C1 segment of cervical spinal cord (tissue), 14 donors: ENCODE data around the gene PTPN2.
A peak's percentile ranks its signal among the peaks of the same experiment; 100 is the strongest.

Experiments used
- DNase-seq, 14 donors: peaks; one replicate each; lab custom pipeline; 2025; lab: John Stamatoyannopoulos, UW

Gene PTPN2

DNA sequence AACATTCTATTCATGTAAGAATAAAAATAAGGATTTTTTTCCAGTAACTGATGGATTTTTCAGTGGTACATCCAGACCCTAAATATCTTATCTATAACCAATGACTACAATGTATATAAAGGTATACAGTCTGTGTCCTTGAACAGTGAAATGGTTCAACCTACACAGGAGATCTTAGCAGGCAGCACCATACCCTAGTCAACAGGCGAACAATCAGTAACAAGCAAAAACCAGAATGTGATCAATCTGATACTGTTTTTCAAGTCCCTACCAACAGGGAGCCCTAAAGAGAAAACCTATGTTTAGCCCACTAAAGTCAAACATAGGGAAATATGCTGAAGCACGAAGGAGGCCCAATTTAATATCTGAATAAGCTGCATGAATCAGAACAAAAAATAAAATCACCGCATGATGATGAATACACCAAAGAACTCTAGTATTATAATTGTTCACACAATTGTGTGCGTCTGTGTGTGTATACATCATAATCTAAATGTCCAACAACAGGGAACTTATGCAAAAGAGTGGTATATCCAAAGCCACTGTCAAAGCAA is 26.0 kb downstream of the PTPN2 start:
- DNase-seq = no peak

DNA sequence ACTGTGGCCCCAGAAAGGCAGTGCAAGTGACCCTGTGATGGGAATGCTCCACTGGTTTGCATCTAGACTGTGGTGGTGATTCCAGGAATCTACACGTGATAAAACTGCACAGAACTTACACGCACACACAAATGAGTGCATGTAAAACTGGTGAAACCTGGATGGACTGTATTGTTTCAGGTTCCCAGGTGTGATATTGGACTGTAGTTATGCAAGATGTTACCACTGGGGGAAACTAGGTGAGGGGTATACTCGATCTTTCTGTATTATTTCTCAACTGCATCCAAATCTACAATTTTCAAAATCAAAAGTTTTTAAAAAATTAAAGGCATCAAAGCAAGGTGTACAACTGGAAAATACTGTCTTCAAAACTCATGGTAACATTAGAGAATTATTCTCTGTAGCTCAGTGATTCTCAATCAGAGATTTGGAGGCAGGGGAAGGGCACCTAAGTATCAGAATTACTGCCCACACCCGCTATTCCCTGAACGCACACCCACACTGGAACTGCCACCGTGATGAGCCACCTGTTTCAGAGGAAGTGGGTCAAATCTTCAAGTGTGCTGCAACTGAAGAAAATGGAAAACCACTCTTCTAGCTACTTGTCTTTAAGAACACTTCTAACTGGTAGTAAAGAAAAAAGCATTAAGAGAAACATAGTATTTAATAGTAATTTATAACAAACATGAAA is 26.7 kb downstream of the PTPN2 start:
- DNase-seq = no peak

DNA sequence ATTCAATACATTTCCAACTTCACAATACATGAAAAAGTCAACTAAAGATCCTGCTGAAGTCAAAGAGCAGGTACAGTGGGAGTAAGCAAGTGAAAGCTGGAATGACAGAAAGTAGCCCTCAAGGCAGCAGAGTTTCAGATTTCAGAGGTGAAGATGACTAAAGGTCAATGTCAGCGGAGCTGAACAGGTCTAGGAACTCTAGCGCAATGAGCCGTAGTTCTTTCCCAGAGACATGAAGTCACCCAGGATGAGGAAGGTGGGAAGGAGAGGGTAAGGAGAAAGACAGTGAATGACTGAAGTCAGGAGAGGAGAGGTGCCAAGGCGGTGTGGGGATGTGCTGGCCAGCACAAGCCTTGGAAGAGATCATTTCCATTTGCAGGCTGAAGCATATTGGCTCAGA is 28.1 kb downstream of the PTPN2 start:
- DNase-seq = no peak

DNA sequence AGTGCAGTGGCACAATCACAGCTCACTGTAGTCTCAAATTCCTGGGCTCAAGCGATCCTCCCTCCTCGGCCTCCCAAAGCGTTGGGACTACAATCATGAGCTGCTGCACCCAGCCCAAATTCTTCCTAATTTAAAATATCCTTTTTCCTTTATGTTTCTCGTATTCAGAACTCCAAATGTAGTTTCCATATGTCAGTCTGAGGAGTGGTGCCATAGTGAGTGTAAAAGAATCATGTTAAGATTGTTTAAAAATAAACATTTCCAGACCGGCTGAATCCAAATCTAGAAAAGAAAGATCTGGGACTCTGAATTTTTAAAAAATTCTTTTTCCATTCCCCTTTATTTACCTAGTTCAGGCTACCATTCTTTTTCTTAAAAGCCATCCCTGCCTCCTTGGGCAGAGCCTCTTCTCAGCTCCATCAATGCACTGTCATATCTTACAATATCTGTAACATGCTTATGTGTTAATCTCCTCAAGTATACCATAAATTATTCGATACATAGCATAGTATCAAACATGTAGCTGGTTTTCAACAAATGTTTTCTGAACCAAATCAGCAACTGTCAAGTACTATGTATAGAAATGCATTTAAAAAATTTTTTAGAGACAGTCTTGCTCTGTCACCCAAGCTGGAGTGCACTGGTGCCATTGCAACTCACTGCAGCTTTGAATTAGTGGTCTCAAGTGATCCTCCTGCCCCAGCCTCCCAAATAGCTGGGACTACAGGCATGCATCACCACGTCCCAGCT is 31.3 kb downstream of the PTPN2 start:
- DNase-seq = no peak

GRCh38 chr18:12851716-12852115 is 32.3 kb downstream of the PTPN2 start:
- DNase-seq = no peak

DNA sequence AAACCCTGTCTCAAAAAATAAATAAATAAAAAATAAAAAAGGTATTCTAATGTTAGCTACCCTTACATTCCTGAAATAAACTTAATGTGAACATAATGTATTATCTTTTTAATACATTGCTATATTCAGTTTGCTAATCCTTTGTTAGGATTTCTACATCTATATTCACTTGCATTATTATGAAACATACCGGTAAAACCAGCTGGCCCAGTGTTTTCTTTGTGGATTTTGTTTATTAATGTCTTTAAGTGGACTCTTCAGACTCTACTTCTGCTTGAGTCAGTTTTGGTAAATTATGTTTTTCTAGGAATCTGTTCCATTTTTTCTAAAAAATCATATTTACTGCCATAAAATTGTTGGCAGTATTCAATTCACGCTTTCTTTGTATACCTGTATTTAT is 34.5 kb downstream of the PTPN2 start:
- DNase-seq = no peak

GRCh38 chr18:12848405-12848804 is 35.6 kb downstream of the PTPN2 start:
- no peak for DNase-seq

GRCh38 chr18:12844391-12844790 is 39.6 kb downstream of the PTPN2 start:
- no peak for DNase-seq

DNA sequence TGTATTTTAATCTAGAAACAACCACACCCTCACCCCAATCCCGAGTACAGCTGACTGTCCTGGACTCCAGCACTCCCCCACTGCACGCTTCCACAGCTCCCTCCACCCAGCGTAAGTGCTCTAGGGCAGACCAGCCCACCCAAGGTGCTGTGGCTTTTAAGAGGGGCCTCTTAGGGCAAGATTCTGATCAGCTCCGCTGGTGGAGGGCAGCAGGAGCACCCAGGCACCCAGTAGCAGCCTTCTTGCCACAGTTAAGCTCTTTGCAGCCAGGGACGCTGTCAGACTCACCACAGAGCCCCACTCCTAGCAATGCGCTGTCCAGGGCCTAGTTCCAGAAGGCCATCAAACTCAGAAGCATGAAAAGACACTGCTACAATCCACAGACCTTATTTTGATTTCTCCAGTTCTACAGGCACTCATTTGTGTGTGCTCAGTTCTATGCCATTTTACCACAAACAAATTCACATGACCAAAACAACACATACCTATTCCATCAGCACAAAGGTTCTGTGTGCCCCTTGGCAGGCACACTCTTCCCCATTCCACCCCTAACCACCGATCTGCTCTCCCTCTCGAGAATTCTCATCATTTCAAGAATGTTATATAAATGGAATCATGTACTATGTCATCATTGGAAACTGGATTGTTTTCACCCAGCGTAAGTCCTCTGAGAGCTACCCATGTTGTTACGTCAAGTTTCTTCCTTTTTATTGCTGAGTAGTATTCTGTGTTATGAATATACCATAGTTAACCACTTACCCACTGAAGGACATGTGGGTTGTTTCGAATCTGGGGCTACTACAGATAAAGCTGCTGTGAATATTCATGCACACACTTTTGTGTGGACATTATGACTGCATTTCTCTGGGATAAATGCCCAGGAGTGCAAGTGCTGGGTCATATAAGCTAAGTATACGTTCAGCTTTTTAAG is 40.4 kb downstream of the PTPN2 start:
- no peak for DNase-seq

DNA sequence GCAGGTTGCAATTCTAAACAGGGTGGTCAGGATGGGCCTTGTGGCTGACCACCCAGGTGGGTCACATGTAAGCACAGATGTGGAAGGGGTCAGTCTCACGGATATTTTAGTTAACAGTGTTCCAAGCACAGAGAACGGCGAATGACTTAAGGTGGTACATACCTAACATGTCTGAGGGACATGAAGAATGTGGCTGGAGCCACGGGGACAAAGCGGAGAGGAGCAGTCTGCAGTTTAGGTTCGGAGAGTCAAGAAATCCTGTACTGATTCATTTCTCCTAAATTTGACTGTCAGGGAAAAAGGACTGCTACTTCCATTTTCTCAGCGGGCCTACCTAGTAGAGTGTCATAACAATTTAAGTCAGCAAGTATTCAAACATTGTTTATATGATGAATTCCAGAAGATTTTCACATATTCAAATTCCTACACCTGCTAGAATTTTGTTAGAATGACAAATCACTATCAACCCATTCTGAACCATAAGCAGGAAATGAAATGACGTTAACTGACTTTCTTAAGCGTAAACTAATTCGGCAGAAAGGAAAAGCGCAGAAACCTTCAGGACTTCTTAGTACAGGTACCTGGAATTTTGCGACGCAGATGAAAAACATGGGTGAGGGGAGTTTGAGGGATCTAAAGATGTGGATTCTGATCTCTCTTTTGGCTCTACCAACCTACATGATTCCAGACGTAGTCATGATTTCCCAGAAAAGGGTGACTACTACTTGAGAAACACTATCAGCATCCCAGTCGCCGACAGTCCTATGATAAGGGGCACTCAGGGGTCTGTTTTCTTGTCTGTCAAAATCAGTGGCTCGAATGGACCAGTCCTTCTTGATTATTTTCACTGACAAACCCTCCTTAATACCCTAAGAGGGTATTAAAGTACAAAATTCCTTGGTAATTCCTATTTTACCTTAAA is 41.3 kb downstream of the PTPN2 start:
- no peak for DNase-seq

- DNase-seq = no peak
Observed at GRCh38 chr18:12841070-12841469, 43.0 kb downstream of the PTPN2 start.

DNA sequence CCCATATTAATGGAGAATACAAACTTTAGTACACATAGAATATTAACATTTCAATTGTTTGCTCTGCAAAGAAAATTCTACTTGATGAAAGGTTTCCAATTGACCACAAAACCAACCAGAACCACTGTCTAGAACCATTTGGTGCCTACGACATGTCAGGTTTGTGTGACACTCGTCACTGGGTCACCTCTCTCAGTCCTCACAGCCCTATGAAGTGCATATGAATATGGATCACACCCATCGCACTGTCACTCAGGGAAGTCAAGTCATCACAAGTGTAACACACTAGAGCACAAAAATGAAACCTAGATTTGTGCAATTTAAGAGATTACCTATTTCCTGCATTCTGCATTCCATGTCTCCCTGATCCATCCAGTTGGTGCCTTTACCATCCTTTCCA is 43.7 kb downstream of the PTPN2 start:
- DNase-seq = no peak

GRCh38 chr18:12839526-12840196 is 44.4 kb downstream of the PTPN2 start:
- DNase-seq = no peak

DNA sequence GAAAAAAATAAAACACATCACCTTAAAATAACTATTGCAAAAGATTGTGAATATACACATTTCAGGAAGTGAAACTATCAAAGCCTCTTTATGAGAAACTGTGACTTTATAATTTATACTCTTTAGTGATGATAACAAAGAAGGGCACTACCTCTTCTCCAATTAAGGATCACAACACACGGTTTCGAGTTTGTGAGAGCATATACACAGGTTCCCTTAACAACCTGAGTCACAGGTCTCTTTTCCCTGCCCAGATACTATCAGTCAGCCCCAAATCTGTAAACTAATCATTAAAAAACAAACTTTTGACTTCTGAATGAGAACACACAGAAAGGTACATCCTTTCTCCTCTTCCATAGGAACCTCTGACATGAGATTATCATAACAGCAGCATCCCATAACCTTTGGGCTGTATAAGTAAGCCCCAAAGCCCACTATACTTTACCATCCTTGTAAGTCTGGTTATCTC is 44.9 kb downstream of the PTPN2 start:
- no peak for DNase-seq

- DNase-seq = peak in 2 of 14 donors; percentile 1 to 12
Observed at GRCh38 chr18:12838178-12838634, 45.8 kb downstream of the PTPN2 start.

DNA sequence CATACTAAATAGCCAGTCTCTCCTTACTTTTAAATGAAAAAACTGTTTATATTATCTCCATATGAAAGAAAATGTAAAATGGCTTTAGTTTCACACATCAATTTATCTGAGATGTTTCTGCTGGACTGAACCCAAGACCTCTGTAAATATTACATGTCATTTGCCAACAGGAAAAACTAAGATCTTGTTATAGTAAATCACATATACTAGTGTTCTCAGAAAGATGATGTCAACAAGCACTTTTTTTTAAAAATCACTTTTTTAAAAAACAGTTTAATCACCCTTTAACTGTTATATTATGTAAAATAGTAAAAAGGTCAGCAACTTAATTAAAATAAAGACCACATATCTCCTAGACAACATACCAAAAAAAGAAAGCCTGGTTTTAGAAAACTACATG is 46.3 kb downstream of the PTPN2 start:
- DNase-seq = no peak

DNA sequence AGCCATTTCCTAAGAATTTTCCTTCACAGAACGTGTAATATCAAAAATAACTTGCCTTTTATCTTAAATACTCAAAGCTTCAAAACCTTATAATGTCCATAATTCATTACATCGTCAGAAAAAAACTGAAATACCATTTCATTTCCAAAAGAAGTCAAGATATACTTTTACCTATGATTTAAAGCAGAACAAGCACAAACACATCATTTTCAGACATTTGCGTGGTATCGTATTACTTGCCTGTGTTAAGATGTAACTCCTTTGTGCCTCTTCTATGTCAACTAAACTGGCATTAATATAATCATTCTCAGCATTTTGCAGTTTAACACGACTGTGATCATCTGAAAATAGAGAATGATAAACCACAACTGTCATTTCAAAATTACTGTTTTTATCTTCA is 47.5 kb downstream of the PTPN2 start:
- DNase-seq = no peak

DNA sequence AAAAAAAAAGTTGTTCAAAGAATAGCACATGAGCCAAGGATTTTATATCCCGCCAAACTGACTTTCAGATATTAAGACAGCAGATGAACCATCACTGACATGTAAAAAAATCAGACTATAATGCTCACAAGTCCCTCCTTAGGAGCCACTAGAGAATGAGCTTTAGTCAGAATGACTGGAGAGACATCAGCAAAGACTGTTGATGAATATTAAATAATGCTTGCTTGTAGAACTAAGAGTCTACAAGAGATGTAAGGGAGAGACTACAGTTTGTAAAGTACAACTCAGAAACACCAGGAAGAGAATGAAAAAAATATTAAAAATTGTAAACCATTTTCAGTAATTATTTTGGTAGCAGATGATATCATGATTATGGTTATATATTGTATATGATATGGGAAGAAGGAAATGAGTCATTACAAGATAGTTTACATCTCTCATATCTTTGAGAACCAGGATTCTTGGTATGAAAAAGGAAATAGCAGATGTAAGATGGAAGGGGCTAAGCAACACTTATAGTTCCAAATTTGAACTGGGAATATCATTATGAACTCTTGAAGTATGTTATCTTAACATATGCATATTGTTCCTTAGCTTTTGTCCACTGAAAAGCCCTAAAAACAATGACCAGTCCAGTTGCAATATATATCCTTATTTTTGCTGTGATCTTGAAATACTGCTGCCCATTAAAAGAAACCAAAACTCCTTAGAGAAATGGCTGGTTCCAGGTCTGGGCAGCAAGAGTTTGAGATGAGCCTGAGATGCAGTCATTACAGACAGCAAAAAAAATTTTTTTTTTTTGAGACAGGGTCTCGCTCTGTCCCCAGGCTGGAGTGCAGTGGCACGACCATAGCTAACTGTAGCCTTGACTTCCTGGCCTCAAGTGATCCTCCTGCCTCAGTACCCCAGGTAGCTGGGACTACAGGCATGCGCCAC is 55.7 kb downstream of the PTPN2 start:
- DNase-seq = no peak

- DNase-seq = no peak
Observed at GRCh38 chr18:12827588-12827987, 56.4 kb downstream of the PTPN2 start.
